Measurements from ENCODE around the gene EIPR1.

DNA sequence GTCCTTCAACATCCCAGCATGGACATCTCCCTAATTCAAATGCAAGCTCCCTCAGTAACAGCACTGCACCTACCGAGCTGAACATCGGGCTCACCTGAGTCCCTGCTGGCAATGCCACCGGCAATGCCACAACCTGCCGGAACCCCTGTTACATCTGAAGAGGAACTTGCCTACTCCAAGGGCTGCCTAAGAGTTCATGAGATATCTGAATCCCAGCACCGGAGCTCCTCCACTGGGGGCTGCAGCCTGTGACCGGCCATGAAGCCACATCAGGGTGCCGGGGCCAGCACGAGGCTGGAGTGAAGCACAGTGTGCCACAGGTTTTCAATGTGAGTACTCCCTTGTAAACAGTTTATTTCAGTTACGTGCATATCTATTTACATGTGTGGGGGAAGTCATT lies 152.9 kb downstream of the EIPR1 start:
- TF ChIP-seq CTCF (IDR thresholded peaks at IDR 0.05; ENCODE audit: insufficient read depth, low read depth, low read length) (no peak), EZH2 (IDR thresholded peaks at IDR 0.05; ENCODE audit: insufficient read depth, low read length) (no peak)
